Mesodermal cell (in vitro differentiated cells): ENCODE measurements around the gene ST6GALNAC4.

Source experiments
- H3K27ac ChIP-seq: 2 replicates; pipeline ENCODE4 v1.7.0; 2013; ENCODE audit warnings: mild to moderate bottlenecking, low read depth, low read length, moderate library complexity; ENCODE audit not compliant: severe bottlenecking
- H3K36me3 ChIP-seq: 2 replicates; pipeline ENCODE4 v1.7.1; 2013; ENCODE audit warnings: mild to moderate bottlenecking, low read length, moderate library complexity; ENCODE audit not compliant: control insufficient read depth, insufficient read depth
- H3K4me1 ChIP-seq: one replicate; pipeline ENCODE4 v1.7.1; 2013; ENCODE audit warnings: mild to moderate bottlenecking, low read length; ENCODE audit not compliant: insufficient read depth, control insufficient read depth, poor library complexity, severe bottlenecking
- H3K4me3 ChIP-seq: 2 replicates; pipeline ENCODE4 v1.7.0; 2013; ENCODE audit warnings: low read length, control low read depth, mild to moderate bottlenecking; ENCODE audit not compliant: insufficient read depth, poor library complexity, severe bottlenecking; ENCODE audit errors: extremely low read depth
- H3K9me3 ChIP-seq: 2 replicates; pipeline ENCODE4 v1.7.1; 2013; ENCODE audit warnings: mild to moderate bottlenecking, low read length, moderate library complexity; ENCODE audit not compliant: control insufficient read depth
- WGBS, 2 experiments: methylation state at CpG; one replicate each; pipeline ENCODE4 v1.1.5; 2013; ENCODE audit warnings: missing lambda C conversion rate in 2 of 2; ENCODE audit not compliant: insufficient coverage in 2 of 2; 5-methylcytosine and 5-hydroxymethylcytosine counted together

The ST6GALNAC4 gene

DNA sequence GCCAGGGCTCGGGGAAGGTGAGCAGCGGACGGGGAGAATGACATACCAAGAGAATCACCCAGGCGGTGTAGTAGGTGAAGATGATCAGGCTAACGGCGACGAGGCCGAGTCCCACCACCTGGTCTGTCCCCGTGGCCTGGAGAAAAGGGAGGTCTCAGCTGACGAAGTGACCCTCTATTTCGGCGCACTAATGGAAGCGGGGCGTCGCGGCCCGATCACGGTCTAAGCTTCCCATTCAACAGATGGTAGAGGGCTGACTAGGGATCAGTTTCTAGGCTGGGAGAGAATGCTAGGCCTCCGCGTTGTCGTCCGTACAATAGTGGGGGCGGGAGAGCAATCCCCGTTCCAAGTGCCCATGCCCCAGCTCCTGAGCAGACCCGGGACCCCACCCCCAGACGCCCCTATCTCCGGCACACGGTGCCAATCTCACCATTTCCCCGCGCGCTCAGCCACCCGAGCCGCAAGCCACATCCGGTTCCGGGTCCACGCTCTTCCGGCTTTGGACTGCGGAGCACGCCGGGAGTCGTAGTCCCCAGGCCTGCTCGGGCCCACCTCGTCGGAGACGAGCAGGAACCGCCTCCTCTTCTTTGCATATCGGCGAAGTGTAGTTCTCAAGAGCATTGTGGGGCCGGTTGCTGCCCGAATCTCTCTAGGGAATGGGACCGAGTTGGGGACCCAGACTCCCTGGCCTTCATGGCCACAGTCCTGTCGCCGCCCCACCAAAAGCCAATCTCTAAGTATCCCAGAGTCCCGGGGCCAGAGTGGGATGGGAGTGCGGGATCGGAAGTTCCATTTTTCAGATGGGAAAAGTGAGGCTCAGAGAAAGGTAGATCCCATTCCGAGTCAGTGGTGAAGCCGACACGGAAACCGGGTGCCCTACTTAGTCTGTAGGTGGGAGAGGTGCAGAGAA lies 20.8 kb upstream of the ST6GALNAC4 start, which contains the start of gene DPM2:
TSS of gene DPM2 (minus strand) at position 467 of the 910 bp plus-strand sequence. CDS start at position 433, 34 bp downstream.
- WGBS, 2 experiments = 12 to 17% methylated on average over 49 to 59 of the region's 60 CpGs
- peaks cover 42% of the 10 kb centered on the region for H3K36me3 ChIP-seq
- peak within 1 kb of the TSS; percentile 74 for H3K4me3 ChIP-seq
- H3K4me1 ChIP-seq = peaks cover 13% of the 10 kb centered on the region
- H3K9me3 ChIP-seq = no peaks in the 10 kb centered on the region
- peak within 1 kb of the TSS; percentile 1 for H3K27ac ChIP-seq

DNA sequence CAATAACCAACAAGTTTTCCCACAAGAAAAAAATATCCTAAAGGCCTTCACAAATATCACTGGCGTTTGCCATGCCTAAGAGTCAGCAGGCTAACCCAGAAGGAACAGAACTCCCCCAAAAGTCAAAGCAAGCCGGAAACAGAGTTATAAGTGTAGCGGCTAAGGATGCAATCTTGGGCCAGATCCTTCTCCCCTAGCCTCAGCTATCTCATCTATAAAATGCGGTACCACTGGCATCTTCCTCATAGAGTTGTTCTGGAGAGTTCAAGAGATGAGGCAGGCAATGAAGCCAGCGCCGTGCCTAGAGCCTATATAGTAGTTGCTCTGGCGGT lies 20.2 kb upstream of the ST6GALNAC4 start:
- H3K36me3 ChIP-seq = peaks cover 36% of the 10 kb centered on the region
- H3K4me3 ChIP-seq = peak overlapping the region; percentile 74
- no peaks in the 10 kb centered on the region for H3K9me3 ChIP-seq
- 5 to 15% methylated on average over 4 of the region's 7 CpGs for WGBS, 2 experiments
- H3K27ac ChIP-seq = no peak overlapping the region
- H3K4me1 ChIP-seq = peaks cover 13% of the 10 kb centered on the region

DNA sequence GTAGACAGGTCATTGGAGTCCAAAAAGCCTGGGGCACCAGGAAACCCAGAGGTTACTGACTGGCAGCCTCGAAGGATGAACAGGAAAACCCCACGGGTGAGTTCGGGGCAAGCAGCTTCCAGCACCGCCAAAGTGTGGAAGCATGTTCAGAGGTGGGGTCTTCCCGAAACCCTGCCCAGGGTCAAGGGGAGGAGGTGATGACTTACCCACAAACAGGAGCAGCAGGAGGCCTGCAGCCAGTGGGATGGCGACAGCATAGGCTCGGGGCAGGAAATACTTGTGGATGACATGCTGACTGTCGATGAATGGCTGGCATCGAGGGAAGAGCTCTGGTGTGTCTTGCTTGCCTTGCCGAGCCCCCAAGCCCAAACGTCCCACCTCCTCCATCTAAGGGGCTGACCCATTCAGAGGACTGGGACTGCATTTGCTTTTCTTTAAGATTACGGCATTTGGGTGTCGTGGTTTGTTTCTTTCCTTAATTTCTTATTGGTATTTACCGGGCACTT lies 19.6 kb upstream of the ST6GALNAC4 start:
- Histone ChIP-seq H3K9me3 (no peaks in the 10 kb centered on the region), H3K36me3 (peaks cover 30% of the 10 kb centered on the region), H3K4me3 (peak overlapping the region; percentile 74), H3K4me1 (peaks cover 19% of the 10 kb centered on the region), H3K27ac (no peak overlapping the region)
- WGBS, 2 experiments = 86 to 90% methylated on average over 9 to 13 of the region's 14 CpGs

DNA sequence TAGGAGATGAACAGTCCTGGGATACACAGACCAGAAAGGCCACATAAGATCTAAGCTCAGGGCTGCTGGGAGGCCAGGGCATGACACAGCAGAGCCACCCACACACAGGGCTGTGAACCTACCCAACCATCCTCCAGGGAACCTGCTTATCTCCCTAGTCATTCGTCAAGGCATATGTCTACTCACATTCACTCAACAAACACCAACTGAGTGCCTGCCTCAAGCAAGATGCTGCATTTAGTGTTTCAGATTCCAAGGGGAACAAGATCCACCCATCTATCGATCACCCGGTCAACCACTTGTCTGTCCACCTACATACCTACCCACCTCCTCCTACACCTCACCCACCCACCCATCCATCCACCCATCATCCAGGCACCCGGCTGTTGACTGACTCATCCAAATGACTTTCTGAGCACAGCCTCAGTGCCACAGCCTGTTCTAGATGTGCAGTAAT lies 19.0 kb upstream of the ST6GALNAC4 start:
- Histone ChIP-seq H3K27ac (no peak overlapping the region), H3K4me3 (no peak overlapping the region)
- 98 to 100% methylated on average over 1 to 3 of the region's 4 CpGs for WGBS, 2 experiments

DNA sequence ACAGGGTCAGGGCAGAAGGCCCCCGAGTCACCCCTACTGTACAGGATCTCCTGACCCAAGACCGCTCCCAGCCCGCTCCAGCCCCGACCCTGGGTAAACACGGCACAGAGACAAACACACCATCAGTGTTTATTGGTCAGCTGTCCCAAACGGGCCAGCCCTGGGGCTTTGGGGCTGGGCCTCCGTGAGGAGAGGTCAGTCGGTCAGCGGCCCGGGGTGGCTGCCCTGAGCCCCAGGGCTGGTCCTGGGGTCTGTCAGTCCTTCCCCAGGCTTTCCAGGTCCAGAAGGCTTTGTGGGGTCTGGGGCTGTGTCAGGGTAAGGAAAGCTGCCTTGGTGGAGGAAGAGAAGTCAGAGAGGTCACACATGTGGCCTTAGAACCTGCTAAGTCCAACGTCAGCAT lies 18.1 kb upstream of the ST6GALNAC4 start:
- Histone ChIP-seq H3K36me3 (peaks cover 17% of the 10 kb centered on the region), H3K9me3 (no peaks in the 10 kb centered on the region), H3K4me1 (peaks cover 20% of the 10 kb centered on the region), H3K27ac (no peak overlapping the region), H3K4me3 (no peak overlapping the region)
- 83 to 85% methylated on average over 10 to 11 of the region's 11 CpGs for whole genome bisulfite sequencing, 2 experiments

More for the DNA sequence above, 19.0 kb upstream of the ST6GALNAC4 start:
- H3K4me1 ChIP-seq = peaks cover 20% of the 10 kb centered on the region
- no peaks in the 10 kb centered on the region for H3K9me3 ChIP-seq
- H3K36me3 ChIP-seq = peaks cover 24% of the 10 kb centered on the region

DNA sequence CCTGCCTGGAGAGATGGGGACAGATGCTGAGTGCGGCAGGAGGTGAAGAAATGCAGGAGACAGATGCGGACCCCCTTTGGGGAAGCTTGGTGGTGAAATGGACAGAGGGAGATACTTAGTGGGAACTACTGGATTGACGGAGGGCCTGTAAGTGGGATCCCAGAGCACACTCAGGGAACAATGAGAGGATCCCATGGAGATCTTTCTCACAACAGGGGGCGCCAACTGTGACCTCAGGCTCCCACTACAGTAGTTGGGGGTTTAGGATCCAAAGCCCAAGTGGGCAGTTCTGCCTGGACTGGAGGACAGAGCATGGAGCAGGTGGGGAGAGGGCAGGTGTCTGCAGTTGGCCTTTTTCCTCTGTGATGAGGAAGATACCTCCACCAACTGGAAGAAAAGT lies 17.4 kb upstream of the ST6GALNAC4 start:
- H3K4me1 ChIP-seq = peaks cover 20% of the 10 kb centered on the region
- no peak overlapping the region for H3K27ac ChIP-seq
- H3K4me3 ChIP-seq = no peak overlapping the region
- H3K9me3 ChIP-seq = no peaks in the 10 kb centered on the region
- peaks cover 14% of the 10 kb centered on the region for H3K36me3 ChIP-seq
- 98 to 100% methylated on average over 3 to 4 of the region's 4 CpGs for WGBS, 2 experiments

DNA sequence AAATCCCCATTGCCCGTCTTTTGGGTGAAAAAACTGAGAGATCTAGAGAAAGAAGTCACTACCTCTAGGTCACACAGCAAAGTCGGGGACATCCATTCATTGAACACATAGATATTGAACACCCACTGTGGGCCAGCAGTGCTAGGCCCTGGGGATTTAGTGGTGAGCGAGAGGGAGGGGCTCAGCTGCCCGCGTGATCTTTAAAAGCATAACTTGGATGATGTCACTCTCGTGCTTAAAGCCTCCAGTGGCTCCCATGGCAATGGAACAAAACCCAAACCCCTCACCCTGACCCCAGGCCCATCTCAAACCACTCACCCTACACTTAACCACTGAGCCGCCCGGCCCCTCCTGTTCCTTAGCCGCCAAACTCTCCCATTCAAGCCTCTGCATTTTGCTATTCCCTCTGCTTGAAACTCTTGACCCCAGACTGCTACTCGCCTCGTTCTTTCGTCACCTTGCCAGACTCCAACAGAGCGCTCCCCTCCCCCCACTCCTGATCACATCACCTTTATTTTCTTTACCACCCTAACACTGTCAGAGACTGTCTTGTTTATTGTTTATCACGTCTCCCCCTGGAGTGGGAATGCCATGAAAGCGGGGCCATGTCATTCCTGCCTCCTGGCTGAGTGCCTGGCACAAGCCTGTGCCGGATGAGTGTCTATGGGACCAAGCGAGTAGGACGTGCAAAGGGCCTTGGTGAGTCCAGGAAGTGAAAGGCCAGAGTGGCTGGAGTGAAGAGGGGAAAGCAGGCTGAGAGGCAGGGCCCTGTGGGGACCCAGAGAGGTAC lies 14.4 kb upstream of the ST6GALNAC4 start:
- peaks cover 21% of the 10 kb centered on the region for H3K4me1 ChIP-seq
- H3K27ac ChIP-seq = peak overlapping the region; percentile 63
- peak overlapping the region; percentile 56 for H3K4me3 ChIP-seq
- H3K36me3 ChIP-seq = peaks cover 13% of the 10 kb centered on the region
- no peaks in the 10 kb centered on the region for H3K9me3 ChIP-seq
- 39 to 48% methylated on average over 9 to 16 of the region's 18 CpGs for WGBS, 2 experiments

DNA sequence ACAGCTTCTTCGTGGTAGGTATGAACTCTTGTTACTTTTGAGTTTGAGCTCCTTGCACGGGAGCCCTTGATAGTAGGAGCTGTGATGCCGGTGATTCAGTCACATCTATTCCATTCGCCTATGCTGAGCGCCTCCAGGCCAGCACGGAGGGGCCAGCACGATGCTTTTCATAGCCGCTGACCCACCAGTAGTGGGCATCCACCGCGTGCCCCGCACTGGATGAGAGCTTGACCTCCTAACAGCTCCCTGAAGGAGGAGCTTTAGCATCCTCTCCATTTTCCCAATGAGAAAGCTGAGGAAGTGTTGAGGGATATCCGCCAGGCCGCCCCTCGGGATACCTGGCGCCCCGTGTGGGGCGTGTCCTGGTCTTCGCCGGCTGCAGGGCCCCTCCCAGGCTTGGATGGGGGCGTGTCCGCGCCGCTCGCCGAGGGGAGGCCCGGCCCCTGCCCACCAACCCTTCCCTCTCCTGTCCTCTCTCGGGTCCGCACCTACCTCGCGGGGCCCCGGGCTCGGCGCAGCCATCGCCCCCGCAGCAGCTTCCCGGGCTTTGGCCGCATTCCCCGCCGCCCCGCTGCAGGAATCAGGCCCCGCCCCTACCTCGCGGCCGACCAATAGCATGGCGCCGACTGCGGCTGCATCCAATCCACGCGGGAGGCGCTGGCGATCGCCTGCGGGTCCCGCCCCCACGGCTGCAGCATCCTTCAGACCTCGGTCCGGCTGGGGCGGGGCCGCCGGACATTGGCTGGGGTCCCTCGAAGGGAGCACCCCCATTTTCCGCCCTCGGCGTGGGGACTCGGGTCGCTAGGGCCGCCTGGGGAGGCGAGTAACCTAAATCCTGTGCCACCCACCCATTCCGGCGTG lies 13.6 kb upstream of the ST6GALNAC4 start, which contains the start of gene PIP5KL1:
TSS of gene PIP5KL1 (minus strand) at position 547 of the 861 bp plus-strand sequence. CDS start at position 522, 25 bp downstream.
- Histone ChIP-seq H3K27ac (peak within 1 kb of the TSS; percentile 63), H3K4me3 (peak within 1 kb of the TSS; percentile 56), H3K36me3 (peaks cover 5% of the 10 kb centered on the region), H3K4me1 (peaks cover 16% of the 10 kb centered on the region), H3K9me3 (no peaks in the 10 kb centered on the region)
- 1 to 4% methylated on average over 16 to 30 of the region's 70 CpGs for WGBS, 2 experiments

DNA sequence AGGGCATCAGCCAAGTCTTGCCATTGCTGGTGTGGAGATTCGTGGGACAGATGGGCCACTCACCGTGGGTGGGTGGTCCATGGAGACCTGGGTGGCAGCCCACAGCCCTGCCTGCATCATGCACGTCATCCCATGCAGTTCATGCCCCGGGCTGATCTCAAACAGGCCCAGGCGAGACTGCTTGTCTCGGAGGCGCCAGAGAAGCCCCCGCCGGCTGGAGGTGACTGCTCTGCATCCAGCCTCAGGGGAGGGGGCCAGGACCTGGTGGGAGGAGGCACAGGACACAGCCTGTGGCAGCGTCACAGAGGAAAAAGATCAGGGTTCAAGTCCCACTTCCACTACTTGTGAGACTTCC lies 12.8 kb upstream of the ST6GALNAC4 start:
- Histone ChIP-seq H3K27ac (no peak overlapping the region), H3K4me1 (peaks cover 16% of the 10 kb centered on the region), H3K36me3 (no peaks in the 10 kb centered on the region), H3K9me3 (no peaks in the 10 kb centered on the region), H3K4me3 (no peak overlapping the region)
- WGBS, 2 experiments = 78 to 80% methylated on average over 9 of the region's 10 CpGs
